CD4-positive, alpha-beta T cell treated with Interleukin-17A for 1 hour (primary cell): Measurements from ENCODE around the gene DDTL.

Experiments used
- DNase-seq: peaks from one replicate; pipeline ENCODE4 v3.0.0-alpha.2; 2020

The DDTL gene

GRCh38 chr22:24007253-24008021 is 40.7 kb downstream of the DDTL start:
- DNase-seq, result no peak

- no peak for DNase-seq
Measured at GRCh38 chr22:24008022-24008283, 41.3 kb downstream of the DDTL start.

GRCh38 chr22:24008381-24009226 is 41.9 kb downstream of the DDTL start:
- DNase-seq, result no peak

- no peak for DNase-seq
Measured at GRCh38 chr22:24009227-24010017, 42.7 kb downstream of the DDTL start.

GRCh38 chr22:24010018-24010391 is 43.3 kb downstream of the DDTL start:
- DNase-seq, result no peak

- DNase-seq, result no peak
Measured at GRCh38 chr22:24011735-24012068, 45.0 kb downstream of the DDTL start.

- DNase-seq, result no peak
Measured at GRCh38 chr22:24016156-24016555, 49.5 kb downstream of the DDTL start.

- DNase-seq, result no peak
Measured at GRCh38 chr22:24021304-24021703, 54.6 kb downstream of the DDTL start.
